Astrocyte (in vitro differentiated cells and primary cell): ENCODE measurements around the gene FAM131C.

Experiments used
- CTCF ChIP-seq: IDR thresholded peaks from 2 replicates; pipeline ENCODE4 v1.5.1; 2011; ENCODE audit warnings: low read depth, mild to moderate bottlenecking, inconsistent platforms, low read length, moderate library complexity; ENCODE audit not compliant: insufficient read depth
- EZH2 ChIP-seq: IDR thresholded peaks from 2 replicates; pipeline ENCODE4 v1.6.1; 2012; ENCODE audit warnings: mild to moderate bottlenecking, low read length, inconsistent platforms; ENCODE audit not compliant: insufficient read depth

GRCh38 chr1:16116625-16117024 lies 43.2 kb upstream of the FAM131C start:
- TF ChIP-seq CTCF (no peak), EZH2 (no peak)
